NB4 (cell line): ENCODE data around the gene SPINK1.
"Not testable (repeated sequence)": the region's sequence is repeated elsewhere in the genome, so short reads cannot be mapped to it uniquely, and the experiment has no call there.

Experiments used
- DNase-seq: peaks from one replicate; pipeline ENCODE4 v3.0.0; 2010; ENCODE audit warnings: low read depth
- H3K4me3 ChIP-seq: one replicate; pipeline ENCODE4 v1.5.1; 2011; ENCODE audit warnings: mild to moderate bottlenecking, low read depth, low read length, moderate library complexity
- MYC ChIP-seq: IDR thresholded peaks from 2 replicates; pipeline ENCODE4 v1.6.1; 2011; ENCODE audit warnings: low read depth, low read length
- POLR2A ChIP-seq: IDR thresholded peaks from 2 replicates; pipeline ENCODE4 v1.6.1; 2011; ENCODE audit warnings: mild to moderate bottlenecking; ENCODE audit not compliant: insufficient read length; ENCODE audit errors: extremely low read depth
- TF ChIP-seq, protein P1 (sequence below): IDR thresholded peaks from one replicate; pipeline ENCODE4 v1.5.1; 2012; ENCODE audit warnings: low read depth, low read length
- TF ChIP-seq, protein P2 (sequence below): IDR thresholded peaks from 2 replicates; pipeline ENCODE4 v1.6.1; 2011; ENCODE audit warnings: low read depth, low read length

Gene SPINK1

DNA sequence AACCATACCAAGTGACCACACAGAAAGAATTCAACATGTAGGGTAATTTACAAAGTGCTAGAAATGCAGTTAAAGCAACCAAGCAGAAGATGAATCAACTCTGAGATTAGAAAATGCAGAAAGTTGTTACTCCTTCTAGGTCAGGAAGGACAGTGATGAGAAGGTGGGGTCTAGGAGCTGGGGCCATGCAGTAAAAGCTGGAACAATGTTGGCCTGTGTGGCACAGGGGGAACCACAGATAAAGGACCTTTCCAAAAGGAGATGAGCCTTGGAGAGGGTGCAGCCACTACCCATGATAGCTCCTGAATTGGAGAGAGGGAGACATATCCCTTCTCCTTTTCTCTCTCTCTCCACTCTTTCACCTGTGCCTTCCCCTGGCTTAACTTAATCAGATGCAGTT, 44.7 kb upstream of the SPINK1 start:
- DNase-seq = no peak
- no peak for TF ChIP-seq POLR2A

DNA sequence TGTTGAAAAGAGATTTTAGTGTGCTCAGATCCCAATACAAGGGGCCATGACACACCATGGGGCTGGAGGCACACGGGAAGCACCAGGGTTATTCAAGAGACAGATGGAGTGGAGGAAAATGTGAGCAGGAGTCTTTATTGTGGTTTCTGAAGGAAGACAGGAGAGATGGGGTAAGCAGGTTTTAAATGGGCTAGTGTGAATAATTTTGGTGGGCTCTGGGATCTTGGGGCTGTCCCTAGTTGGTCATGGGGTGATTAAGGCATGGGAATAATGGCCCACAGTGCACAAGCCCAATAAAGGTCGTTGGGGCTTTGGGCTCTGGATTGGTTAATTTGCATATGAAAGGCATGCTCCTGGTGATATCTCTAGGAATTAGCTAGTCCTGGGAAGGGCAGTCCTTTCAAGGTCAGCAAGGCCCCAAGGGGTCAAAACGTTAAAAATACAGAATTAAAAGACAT, 43.5 kb upstream of the SPINK1 start:
- no peak overlapping the region for H3K4me3 ChIP-seq
- TF ChIP-seq, protein P1, sequence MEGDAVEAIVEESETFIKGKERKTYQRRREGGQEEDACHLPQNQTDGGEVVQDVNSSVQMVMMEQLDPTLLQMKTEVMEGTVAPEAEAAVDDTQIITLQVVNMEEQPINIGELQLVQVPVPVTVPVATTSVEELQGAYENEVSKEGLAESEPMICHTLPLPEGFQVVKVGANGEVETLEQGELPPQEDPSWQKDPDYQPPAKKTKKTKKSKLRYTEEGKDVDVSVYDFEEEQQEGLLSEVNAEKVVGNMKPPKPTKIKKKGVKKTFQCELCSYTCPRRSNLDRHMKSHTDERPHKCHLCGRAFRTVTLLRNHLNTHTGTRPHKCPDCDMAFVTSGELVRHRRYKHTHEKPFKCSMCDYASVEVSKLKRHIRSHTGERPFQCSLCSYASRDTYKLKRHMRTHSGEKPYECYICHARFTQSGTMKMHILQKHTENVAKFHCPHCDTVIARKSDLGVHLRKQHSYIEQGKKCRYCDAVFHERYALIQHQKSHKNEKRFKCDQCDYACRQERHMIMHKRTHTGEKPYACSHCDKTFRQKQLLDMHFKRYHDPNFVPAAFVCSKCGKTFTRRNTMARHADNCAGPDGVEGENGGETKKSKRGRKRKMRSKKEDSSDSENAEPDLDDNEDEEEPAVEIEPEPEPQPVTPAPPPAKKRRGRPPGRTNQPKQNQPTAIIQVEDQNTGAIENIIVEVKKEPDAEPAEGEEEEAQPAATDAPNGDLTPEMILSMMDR = no peak
- TF ChIP-seq POLR2A (no peak), MYC (no peak)
- TF ChIP-seq, protein P2, sequence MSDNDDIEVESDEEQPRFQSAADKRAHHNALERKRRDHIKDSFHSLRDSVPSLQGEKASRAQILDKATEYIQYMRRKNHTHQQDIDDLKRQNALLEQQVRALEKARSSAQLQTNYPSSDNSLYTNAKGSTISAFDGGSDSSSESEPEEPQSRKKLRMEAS = no peak
- DNase-seq = no peak

More for the DNA sequence above, 44.7 kb upstream of the SPINK1 start:
- no peak overlapping the region for H3K4me3 ChIP-seq

DNA sequence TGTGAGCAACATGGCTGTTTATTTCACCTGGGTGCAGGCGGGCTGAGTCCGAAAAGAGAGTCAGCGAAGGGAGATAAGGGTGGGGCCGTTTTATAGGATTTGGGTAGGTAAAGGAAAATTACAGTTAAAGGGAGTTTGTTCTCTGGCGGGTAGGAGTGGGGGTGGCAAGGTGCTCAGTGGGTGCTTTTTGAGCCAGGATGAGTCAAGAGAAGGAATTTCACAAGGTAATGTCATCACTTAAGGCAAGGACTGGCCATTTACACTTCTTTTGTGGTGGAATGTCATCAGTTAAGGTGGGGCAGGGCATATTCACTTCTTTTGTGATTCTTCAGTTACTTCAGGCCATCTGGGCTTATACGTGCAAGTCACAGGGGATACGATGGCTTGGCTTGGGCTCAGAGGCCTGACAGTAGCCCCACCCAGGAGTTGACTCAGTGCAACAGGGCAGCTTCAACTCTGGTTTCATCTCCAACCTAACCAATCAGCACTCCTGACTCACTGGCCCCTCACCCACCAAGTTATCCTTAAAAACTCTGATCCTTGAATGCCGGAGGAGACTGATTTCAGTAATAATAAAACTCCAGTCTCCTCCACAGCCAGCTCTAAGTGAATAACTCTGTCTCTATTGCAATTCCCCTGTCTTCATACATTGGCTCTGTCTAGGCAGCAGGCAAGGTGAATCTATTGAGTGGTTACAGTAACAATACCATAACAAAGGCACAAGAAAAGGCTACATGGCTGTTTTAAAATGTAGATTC, 42.8 kb upstream of the SPINK1 start:
- not testable (repeated sequence) for H3K4me3 ChIP-seq, DNase-seq

DNA sequence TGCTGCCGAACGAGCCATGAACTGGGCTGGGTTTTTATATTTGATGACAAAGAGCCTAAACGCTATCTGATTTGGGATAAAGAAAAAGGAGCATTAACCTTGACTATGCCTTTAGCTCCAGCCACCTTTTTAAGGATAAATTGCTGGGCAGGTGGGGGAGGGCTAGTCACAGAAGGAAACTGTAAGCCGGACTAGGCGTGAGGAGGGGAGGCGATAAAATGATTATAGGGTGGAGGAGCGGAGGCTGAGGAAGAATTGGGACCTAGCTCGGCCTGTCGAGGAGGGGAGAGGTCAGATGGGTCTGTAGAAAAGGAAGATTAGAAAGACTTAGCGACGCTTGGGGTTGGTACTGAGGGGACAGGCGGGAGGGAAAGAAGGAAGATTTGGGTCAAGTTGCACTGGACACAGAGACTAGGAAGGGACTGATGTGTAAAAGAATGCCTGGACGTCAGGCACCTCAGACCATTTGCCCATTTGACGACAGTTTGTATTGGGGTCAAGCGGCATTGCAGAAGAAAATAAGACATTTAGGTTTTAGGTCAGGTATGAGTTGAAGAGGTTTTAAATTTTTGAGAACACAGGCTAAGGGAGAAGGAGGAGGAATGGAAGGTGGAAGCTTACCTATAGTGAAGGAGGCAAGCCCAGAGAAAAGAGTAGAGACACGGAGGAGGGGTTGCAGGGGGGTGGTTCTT, 41.4 kb upstream of the SPINK1 start:
- H3K4me3 ChIP-seq, DNase-seq: not testable (repeated sequence)

DNA sequence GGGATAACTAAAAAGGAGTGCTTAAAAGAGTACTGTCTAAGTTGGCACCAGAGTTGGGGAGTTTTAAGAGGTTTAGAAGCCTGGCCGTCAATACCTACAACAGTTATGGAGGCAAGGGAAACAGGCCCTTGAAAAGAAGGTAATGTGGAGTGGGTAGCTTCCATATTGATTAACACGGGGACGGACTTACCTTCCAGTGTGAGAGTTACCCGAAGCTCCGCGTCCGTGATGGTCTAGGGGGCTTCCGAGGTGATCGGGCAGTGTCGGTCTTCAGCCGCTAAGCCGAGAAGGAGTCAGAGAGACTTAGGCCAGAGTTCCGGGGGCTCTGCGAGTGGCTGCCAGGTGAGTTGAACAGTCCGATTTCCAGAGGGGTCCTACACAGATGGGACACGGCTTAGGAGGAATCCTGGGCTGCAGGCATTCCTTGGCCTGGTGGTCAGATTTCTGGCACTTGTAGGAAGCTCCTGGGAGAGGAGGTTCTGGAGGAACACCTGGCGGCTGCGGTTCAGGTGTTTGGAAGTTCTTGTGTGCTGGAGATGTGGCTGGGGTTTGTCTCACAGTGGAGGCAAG, 40.6 kb upstream of the SPINK1 start:
- not testable (repeated sequence) for H3K4me3 ChIP-seq, DNase-seq

DNA sequence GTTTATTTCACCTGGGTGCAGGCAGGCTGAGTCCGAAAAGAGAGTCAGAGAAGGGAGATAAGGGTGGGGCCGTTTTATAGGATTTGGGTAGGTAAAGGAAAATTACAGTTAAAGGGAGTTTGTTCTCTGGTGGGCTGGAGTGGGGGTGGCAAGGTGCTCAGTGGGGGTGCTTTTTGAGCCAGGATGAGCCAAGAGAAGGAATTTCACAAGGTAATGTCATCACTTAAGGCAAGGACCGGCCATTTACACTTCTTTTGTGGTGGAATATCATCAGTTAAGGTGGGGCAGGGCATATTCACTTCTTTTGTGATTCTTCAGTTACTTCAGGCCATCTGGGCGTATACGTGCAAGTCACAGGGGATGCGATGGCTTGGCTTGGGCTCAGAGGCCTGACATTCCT, 38.4 kb upstream of the SPINK1 start:
- not testable (repeated sequence) for DNase-seq, H3K4me3 ChIP-seq

DNA sequence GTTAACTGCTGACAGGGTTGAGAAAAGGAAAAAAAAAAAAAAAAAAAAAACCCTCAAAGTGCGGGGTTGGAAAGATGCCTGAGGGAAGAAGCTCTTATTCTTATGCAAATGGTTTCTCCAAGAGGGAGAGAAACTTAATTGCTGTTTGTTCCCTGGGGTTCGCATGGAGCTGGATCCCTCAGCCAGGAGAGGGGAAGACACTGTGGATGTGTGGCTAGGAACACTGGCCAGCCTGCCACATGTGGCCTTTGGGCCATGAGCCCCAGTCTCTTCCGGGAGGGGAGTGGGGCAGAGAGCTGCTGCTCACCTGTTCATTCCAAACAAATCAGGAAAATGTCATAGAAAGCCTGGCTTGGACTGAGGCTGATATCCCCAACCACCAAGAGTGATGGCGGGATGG, 37.6 kb upstream of the SPINK1 start:
- TF ChIP-seq, protein P1 = no peak
- no peak for TF ChIP-seq POLR2A
- TF ChIP-seq, protein P2 = no peak
- TF ChIP-seq MYC = no peak
- no peak for DNase-seq
- H3K4me3 ChIP-seq = no peak overlapping the region

DNA sequence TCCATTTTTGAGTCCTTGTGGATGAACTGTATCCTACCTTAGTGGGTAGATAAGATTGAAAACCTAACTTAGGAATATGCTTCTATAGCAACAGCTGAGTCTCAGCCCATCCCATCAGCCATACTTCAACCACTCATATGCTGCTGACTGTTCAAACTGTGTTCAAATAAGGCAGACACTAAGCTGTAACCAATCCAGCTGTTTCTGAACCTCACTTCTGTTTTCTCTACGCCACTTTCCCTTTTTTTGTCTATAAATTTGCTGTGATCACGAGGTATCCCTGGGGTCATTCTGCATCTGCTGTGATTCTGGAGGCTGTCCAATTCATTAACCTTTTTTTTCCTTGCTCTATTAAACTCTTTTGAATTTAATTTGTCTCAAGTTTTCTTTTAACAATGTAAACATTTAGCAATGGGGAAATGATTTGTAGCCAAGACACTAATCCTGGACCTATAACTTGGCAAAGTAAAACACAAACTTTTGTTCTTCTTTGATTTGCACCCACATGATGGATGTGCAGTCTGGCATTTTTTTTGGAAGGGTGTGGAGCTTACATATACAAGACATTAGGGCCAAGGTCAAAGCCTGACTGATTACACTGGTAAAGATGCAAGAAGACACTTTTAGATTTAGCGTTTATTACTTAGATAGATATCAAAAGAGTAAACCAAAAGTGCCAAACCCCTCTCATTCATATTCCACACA, 32.1 kb upstream of the SPINK1 start:
- DNase-seq = no peak
- TF ChIP-seq, protein P1 = no peak
- TF ChIP-seq MYC (no peak), POLR2A (no peak)
- TF ChIP-seq, protein P2 = no peak
- H3K4me3 ChIP-seq = no peak overlapping the region
